ENCODE measurements around the gene AFF3.

DNA sequence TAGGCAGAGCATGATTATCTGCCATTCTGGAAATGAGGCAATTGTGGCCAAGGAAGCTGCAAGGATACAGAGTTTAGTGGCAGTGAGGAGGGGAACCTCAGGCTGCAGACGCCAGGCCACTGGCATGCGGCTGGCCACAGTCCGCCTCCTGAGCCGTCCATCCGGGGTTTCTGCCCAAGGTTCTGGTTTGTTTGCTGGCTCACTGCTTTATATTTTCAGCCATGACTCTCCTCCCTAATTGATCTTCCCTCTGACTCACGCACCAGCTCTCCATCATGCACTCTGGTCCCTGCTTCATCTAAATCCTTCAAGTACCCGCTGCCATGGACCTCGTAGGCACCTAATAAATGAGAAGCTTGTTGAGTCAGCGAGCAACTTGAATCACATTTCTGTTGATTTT, 544.8 kb downstream of the AFF3 start:
- no peak for TF ChIP-seq POLR2A (IDR thresholded peaks at IDR 0.05)
- TF ChIP-seq, protein P1, sequence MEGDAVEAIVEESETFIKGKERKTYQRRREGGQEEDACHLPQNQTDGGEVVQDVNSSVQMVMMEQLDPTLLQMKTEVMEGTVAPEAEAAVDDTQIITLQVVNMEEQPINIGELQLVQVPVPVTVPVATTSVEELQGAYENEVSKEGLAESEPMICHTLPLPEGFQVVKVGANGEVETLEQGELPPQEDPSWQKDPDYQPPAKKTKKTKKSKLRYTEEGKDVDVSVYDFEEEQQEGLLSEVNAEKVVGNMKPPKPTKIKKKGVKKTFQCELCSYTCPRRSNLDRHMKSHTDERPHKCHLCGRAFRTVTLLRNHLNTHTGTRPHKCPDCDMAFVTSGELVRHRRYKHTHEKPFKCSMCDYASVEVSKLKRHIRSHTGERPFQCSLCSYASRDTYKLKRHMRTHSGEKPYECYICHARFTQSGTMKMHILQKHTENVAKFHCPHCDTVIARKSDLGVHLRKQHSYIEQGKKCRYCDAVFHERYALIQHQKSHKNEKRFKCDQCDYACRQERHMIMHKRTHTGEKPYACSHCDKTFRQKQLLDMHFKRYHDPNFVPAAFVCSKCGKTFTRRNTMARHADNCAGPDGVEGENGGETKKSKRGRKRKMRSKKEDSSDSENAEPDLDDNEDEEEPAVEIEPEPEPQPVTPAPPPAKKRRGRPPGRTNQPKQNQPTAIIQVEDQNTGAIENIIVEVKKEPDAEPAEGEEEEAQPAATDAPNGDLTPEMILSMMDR (IDR thresholded peaks at IDR 0.05), result no peak
- TF ChIP-seq POLR2AphosphoS5 (IDR thresholded peaks at IDR 0.05), result no peak
